ENCODE measurements around the gene BICRA.

Gene BICRA

GRCh38 chr19:47601180-47601904 lies 7.6 kb upstream of the BICRA start:
- DNase-seq, result no peak

GRCh38 chr19:47603706-47604565 lies 5.0 kb upstream of the BICRA start:
- no peak for DNase-seq

GRCh38 chr19:47607564-47608073 lies 1.3 kb upstream of the BICRA start:
- no peak for DNase-seq

GRCh38 chr19:47608074-47608918 lies 638 bp upstream of the BICRA start:
- peak; percentile 92 for DNase-seq

GRCh38 chr19:47609906-47610894 lies 1.3 kb downstream of the BICRA start:
- peak; percentile 30 for DNase-seq

DNA sequence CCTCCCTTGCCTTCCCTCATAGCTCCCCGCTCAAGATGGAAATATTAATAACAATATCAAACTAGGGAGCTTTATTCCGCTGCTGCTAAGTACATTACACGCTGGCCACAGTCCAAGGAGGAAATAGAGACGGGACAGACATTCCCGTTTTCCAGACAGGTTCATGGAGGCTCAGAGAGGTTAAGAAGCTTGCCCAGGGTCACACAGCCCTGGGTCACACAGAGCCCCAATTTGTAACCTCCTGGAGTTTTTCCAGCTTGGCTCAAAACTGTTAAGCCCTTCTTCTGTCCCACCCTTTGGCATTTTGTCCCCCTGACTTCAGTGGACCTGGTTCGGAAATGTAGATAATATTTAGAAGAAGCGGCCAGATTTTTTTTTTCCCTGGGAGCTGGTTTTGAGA lies 2.0 kb downstream of the BICRA start:
- DNase-seq, result no peak

DNA sequence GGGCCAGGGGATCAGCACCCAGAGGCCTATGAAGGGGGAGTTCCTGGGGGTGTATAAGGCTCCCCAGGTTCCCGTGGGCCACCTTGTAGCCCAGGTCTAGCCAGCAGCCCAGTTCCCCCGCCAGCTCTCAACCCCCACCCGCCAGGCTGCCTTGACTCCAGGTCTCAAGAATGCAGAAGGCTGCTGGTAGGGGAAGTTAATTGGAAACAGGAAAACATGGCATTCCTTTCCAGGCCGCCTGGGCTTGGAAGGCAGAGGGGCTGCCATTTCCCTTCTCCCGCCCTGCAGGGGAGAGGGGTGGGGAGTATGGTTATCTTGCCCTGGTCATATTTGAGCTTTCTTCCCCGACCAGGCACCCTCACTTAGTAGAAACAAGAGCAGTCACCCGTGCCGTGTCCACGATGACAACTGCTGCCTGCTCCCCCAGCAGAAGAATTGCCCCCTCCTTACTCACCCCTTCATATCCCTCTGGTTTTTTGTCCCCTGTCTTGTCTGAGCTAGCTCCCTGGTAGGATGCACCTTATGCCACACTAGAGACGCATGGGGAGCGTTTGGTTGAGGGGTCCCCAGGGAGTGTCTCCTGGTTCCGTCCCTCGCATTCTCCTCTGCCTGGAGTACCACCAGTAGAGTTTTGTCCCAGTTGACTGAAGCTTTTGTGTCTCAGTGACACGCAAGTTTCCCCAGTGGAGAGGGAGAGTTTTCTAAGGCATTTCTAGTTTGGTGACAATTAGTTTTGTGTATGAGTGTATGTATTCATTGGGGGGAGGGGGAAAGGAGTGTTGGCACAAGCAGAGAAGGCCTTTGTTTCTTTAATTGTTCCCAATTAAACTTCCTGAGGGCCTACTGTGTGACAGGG lies 4.5 kb downstream of the BICRA start:
- no peak for DNase-seq

DNA sequence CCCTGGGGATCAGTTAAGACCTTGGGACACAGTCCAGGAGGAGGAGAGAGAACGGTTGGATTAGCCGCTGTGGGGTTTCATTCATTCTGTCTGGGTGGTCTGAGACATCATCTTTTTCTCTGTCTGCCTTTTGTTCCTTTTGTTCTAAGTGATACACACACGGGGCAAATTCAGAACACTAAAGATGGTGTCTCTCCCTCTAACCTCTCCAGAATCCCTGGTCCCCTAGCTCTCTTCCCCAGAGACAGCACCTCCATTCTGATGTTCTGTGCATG lies 5.0 kb downstream of the BICRA start:
- DNase-seq, result no peak

DNA sequence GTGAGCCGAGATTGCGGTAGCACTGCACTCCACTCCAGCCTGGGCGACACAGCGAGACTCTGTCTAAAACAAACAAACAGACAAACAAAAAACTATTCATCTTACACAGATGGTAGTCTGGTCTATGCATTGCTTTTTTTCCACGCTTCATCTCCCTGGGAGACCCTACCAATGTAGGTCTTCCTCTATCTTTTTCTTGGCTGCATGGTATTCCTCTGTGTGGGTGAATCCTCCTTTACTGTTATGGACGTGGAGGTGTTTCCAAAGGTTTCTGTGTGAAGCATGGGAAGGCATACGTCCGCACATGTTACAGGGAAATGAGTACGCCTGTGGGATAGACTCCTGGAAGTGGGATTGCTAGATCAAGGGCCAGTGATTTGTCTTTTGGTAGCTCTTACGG lies 5.6 kb downstream of the BICRA start:
- no peak for DNase-seq

DNA sequence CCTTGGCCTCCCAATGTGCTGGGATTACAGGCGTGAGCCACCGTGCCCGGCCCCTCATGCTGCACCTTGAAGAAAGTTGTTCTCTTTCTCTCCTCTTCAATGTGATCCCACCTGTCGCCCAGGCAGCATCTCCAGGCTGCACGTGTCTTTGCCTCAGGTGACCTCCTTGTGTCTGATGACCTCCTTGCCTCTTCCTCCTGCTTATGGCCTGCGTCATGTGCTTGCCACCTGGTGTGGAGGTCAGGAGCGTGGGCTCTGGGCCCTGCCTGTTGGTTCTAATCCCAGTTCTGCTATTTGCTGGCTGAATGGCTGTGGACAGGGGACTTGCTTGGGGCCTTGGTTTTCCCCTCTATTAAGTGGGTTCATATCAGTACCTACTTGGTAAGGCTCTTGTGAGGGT lies 6.3 kb downstream of the BICRA start:
- no peak for DNase-seq

- DNase-seq, result no peak
Measured at GRCh38 chr19:47615714-47616113, 6.8 kb downstream of the BICRA start.

GRCh38 chr19:47618771-47619170 lies 9.8 kb downstream of the BICRA start:
- DNase-seq, result no peak

GRCh38 chr19:47619763-47620162 lies 10.8 kb downstream of the BICRA start:
- no peak for DNase-seq

DNA sequence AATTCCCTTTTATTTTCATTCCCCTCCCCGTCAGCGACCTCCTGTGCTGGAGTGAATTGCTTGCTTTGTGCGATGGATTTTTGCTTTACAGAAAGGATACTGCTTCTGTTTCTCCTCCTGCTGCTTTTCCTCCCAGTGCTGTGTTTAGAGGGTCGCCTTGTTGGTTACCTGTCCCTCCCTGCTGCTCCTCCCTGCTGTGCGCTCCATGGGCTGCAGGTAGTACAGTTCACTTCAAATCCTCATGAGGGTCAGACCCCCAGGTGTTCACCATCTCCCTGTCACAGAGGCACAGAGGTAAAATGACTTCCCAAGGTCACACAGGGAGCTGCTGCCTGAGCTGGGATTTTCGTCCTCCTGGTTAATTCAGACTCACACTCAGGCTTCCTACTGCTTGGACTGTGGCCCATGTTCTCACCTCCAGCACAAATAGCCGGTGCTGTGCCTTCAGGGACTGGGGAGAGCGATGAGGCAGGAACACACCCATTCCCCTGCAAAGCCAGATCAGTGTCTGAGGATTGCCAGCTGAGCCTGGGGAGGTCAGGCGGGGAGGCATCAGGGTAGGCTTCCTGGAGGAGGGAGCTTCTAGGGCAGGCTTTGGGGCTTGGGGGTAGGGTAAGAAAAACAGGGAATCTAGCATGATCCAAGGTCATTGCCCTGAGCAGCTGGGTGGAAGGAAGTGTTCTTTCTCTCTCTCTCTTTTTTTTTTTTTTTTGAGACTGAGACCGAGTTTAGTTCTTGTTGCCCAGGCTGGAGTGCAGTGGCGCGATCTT lies 14.4 kb downstream of the BICRA start:
- no peak for DNase-seq

DNA sequence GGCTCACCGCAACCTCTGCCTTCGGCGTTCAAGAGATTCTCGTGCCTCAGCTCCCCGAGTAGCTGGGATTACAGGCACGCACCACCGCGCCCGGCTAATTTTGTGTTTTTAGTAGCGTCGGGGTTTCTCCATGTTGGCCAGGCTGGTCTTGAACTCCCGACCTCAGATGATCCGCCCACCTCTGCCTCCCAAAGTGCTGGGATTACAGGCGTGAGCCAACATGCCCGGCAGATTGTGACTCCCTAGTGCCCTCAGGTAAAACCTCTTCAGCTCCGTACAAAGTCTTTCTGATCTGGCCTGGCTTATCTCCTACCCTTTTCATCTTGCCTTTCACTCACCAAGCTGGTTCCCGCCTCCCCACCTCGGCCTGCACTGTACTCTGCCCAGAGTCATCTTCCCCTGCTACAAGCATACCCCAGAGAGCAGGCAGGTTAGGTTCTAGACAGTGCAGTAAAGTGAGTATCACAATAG lies 15.0 kb downstream of the BICRA start:
- no peak for DNase-seq

GRCh38 chr19:47625650-47626049 lies 16.7 kb downstream of the BICRA start:
- DNase-seq, result no peak

DNA sequence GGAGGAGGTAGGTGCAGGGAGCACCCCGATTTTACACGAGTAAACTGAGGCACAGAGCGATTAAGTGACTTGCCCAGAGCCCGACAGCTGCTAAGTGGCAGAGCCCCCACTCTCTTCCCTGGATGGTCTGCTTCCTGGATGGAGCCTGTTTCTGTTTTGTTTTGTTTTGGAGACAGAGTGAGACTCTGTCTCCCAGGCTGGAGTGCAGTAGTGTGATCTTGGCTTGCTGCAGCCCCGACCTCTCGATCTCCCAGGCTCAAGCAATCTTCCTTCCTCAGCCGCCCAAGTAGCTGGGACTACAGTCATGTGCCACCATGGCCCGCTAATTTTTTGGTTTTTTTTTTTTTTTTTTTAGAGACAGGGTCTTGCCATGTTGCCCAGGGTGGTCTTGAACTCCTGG lies 17.3 kb downstream of the BICRA start:
- DNase-seq, result no peak

DNA sequence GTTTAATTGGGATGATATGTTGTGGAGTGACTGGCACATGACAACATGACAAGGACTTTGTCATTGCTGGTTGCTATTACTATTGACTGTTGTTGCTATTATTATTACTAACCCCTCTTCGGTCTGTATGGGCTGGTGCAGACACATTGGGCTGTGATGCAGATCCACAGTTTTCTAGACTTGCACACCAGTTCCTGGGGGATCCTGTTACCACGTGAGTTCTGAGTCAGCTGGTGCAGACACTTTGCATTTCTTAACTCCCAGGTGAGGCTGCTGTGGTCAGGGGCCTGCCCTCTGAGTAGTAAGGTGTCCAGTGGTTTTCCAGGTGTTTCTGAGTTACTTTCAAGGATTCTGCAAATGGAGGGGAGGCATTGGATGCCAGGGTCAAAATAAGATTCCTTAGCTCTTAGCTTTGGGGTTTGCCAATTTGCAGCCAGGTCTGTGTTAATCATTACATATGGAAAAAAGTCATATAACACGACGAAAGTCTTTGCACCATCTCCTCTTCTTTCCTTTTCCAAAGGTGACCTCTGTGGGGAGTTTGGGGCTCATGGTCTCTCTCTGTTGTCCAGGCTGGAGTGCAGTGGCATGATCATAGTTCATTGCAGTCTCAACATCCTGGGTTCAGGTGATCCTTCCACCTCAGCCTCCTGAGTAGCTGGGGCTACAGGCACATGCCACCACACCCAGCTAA lies 19.3 kb downstream of the BICRA start:
- no peak for DNase-seq

- no peak for DNase-seq
Measured at GRCh38 chr19:47630594-47630993, 21.7 kb downstream of the BICRA start.

All from activated gamma-delta T cell (primary cell).